Stimulated activated CD8-positive, alpha-beta memory T cell treated with anti-CD3 and anti-CD28 coated beads, Interleukin-2, amount 100 ng/mL, for 48 hours (primary cell): Measurements from ENCODE around the gene TRIM52.
A peak's percentile ranks its signal among the peaks of the same experiment; 100 is the strongest.

Experiments used
- DNase-seq, 2 donors: peaks; one replicate each; pipeline ENCODE4 v3.0.0-alpha.2; 2020; ENCODE audit warnings: low read depth in 2 of 2

The TRIM52 gene

DNA sequence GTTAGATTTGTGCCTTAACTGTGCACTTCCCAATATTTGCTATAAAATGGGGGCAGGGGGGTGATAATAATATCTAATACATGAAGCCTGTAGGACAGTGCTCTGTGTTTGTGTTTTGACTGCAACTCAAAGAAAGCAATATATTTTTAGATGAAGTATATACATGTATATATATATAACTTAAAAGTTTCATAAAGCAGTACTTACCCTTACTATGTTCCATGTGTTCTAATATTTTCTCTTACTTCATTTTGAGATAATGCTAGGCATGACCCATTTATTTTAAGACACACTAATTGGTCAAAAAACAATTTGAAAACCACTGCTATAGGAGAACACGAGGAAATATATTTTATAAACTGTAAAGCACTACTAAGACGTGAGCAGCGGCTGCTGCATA lies 2.4 kb downstream of the TRIM52 start:
- no peak for DNase-seq

DNA sequence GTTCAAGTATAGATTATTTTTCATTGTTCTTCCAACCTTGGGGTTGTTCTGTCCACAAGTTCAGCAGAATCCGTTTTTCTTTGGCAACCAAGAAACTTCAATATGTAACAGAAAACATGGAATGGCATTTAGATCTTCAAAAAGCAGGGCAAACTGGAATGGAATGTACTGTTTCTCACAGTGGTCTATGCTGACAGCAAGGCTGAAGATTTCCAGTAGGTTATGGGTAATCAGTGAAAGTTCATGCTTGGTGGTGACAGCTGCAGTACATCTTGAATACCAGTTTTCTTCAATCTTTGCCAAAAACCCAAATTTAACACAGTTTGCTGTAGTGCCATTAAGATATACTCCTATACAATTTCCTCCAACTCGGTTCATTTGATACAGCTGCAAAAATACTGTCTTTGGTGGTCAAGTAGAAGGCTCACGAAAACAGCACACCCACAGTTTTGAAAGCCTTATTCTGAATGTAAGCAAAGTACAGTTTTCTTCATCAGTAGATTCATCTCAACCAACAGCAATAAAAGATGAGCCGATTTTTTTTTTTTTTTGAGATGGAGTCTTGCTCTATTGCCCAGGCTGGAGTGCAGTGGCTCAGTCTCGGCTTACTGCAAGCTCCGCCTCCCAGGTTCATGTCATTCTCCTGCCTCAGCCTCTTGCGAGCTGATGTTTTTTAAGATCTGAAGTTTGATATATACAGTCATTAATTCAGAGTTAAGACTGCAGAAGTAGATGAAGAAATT lies 4.9 kb downstream of the TRIM52 start:
- DNase-seq = no peak

- DNase-seq = no peak
Measured at GRCh38 chr5:181255276-181255675, 5.7 kb downstream of the TRIM52 start.

DNA sequence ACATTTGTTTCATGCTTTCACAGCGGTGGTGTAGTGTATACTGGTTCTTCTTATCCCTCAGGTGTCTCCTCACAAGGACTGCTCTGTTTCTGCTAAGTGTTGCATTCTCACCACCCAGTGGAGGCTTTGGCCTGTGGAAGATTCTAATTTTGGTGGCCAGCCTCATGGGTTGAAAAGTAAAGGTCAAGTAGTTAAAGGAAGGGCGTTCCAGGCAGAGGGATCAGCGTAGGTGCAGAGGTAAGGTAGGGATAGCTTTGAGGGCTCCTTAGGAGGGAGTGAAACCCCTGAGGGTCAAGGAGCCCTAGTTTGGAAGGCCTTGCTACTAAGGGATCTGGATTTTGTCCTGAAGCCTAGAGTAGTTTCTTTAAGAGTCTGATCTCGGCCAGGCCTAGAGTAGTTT lies 12.7 kb downstream of the TRIM52 start:
- DNase-seq = no peak

DNA sequence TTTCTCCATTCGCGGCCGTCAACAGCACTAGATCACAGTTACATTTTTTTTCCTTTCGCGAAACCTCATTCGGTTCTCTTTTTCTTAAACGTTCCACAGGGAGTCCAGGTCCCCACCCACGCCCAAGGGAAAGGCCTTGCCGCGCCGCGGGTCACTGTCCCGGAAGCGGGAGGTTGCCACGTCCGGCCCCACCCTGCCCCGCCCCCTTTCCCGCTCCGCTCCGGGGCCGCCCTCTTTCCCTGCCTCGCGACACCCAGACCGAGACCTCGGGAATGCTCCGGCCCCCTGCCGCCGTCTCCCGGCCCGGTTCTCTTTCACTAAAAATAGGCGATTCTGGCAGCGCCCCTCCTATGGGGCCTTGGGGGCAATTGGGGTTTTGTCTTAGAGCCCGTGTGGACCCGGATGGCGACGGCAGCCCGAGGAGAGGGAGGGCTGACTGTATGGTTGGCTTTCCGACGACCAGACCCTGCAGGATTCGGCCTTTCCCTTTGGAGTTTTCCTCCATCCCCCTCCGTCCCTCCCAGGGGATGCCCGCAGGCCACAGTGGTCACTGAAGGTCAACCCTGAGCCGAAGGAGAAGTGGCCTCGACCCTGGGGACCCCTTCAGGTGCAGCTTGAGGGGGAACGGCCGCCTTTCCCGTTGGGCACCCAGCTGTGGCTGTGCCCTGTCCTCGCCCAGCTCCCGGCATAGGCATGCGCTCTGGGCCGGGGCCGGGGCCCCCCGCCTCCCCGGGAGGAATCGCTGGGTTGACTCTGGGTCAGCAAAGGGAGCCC lies 14.5 kb downstream of the TRIM52 start:
- peak; percentile 77 to 82 for DNase-seq

- no peak for DNase-seq
Measured at GRCh38 chr5:181245427-181246275, 15.3 kb downstream of the TRIM52 start.

GRCh38 chr5:181243564-181244343 lies 17.2 kb downstream of the TRIM52 start, which contains the start of gene RACK1:
TSS of gene RACK1 (minus strand) at chr5:181243906. CDS start at chr5:181243800, 106 bp downstream.
- peak; percentile 74 to 80 for DNase-seq

DNA sequence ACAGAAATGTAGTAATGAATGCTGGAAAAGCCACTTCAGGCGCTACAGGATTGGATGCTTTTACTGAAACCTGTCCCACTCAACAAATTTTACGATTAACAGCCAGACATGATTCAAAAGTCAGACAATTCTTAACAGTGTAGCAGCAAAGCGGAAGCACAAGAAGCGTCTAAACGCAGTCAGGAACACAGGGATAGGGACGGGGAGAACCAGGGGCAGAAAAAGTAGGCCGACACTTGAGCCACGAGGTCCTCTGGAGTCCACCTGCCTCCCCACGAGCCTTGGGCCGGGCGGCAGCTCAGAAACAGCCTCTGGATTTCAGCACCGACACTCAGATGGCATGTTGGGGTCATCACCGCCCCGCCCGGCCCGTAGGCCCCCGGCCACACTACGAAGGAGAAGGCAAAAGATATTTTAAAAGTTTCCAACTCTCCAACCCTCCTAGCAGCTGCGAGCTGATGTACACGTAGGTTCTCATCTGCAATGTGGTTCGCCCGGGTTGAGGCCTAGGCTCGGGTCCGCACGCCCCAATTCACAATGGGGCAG lies 17.9 kb downstream of the TRIM52 start:
- no peak for DNase-seq

DNA sequence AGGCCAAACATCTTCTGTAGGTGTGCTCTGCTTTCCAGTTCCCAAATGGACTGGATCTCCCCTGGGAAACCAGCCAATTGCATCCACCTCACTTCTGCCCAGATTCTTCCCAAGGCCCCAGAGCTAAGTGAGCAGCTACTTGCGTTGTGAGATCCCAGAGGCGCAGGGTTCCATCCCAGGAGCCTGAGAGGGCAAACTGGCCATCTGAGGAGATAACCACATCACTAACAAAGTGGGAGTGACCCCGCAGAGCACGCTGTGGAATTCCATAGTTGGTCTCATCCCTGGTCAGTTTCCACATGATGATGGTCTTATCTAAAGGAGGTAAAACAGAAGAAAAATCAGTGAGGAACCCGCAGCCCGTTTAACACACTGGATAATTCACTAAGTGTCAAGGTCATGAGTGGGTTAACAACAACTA lies 18.9 kb downstream of the TRIM52 start:
- DNase-seq = no peak

DNA sequence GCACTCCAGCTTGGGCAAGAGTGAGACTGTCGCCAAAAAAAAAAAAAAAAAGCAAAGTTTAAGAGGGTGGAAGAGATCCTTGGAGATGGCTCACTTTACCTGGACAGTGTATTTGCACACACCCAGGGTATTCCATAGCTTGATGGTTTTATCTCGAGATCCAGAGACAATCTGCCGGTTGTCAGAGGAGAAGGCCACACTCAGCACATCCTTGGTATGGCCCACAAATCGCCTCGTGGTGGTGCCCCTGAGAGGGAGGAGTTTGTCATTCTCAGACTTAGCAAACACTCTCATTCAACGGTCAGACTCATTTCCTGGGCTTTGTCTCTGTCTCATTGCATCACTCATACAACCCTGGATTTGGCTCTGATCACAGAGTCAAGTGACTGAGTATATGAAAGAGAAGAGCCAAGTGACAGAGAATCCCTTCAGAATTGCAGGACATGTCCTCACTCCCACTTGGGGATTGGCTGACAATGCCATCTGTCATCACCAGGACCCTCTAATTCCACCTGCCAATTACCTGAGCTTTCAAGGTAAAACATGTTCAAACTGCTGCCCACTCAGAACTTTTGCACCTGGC lies 19.5 kb downstream of the TRIM52 start:
- no peak for DNase-seq

GRCh38 chr5:181239062-181239663 lies 21.8 kb downstream of the TRIM52 start:
- no peak for DNase-seq

DNA sequence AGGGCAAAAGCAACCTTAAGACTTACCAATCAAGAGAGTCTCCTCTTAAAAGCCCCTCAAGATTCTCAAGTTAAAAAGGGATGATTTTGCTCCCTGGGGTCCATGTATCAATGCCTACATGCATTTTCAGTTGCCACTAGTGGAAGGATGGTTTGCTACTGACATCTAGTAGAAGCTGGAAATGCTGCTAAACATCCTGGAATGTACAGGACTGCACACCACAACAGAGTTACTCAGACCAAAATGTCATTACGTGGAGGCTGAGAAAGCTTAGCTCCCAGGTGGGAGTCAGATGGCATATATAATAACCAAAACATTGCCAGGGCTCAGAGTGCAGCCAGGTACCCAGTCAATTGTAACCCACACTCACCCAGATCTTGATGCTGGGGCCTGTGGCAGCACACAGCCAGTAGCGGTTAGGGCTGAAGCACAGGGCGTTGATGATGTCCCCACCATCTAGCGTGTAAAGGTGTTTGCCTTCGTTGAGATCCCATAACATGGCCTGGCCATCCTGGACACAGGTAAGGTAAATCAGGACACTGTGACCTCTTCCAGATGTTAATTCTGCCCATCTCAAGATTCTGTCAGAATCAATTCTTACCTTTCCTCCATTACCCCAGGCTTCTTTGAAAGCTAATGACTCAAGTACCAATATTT lies 23.1 kb downstream of the TRIM52 start:
- DNase-seq = no peak

DNA sequence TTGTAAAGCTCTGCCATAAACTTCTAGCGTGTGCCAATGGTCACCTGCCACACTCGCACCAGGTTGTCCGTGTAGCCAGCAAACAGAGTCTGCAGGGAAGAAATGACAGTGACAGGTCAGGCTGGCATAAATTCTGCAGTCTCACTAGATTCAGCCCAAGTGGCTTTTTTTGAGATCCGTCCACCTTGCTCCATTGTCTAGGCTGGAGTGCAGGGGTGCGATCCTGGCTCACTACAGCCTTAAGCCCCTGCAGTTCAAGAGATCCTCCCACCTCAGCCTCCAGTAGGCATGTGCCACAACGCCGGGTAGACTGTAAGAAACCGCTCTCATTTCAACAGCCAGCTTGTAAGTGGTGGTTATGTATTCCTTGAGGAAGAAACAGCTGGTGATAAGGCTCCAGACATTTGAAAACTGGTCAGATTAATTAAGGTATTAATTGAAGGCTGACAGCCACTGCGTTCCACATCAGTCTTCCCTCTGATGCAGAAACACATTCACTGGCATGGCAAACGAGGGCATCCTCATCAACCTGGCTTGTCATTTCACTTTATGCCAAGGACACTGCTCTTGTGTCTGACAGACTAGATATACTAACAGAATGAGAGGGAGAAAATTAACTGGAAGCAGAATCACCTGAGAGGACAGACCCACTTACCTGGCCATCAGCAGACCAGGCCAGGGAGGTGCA lies 23.8 kb downstream of the TRIM52 start:
- DNase-seq = no peak

DNA sequence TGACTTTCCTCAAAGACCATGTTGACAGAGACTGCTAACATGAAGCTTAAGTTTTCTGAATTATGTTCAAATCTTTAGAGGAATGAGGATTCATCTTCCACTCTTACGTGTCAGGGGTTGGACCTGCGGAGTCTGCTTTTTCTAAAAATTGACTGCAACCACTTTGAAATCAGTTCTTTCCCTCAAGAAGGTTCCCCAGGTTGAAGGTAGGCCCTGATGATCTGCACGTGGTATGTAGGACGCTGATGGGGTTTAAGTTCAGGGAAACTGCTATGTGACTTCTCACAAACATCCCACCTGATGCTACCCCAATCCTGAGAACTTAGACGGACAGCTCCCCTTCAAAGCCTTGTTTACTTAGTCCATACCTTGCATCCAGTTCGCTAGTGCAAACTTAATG lies 24.5 kb downstream of the TRIM52 start:
- DNase-seq = no peak

DNA sequence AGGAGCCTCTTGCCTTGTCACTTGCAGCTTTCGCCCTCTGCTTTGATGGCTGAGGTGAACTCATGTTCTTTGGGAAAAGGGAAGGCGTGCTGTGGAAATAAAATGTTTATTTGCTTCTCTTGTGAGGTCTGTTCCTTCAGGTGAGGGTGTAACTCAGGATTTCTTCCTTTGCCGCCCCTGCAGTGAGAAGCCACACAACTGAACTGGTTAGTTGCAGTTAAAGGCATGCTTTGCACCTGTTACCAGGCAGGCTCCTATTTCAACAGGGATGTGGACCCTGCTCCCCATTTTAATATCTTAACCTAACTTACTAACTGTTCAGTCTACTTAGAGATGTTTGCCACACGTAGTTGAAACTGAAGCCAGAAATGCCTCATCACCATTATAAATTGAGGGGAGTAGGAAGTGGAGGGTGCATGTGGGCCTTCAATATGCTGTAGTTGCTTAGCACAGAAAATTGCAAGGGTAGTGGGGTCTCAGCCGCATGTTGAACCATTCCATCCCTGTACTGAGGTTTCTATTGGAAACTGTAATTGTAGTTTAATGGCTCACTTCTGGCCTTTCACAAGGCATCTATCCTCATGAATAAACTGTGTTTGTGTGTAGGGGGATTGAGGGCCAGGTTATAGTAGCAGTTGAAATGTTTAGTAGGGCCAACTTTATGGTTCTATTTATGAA lies 25.1 kb downstream of the TRIM52 start:
- DNase-seq = no peak

- DNase-seq = no peak
Measured at GRCh38 chr5:181235323-181235688, 25.6 kb downstream of the TRIM52 start.

DNA sequence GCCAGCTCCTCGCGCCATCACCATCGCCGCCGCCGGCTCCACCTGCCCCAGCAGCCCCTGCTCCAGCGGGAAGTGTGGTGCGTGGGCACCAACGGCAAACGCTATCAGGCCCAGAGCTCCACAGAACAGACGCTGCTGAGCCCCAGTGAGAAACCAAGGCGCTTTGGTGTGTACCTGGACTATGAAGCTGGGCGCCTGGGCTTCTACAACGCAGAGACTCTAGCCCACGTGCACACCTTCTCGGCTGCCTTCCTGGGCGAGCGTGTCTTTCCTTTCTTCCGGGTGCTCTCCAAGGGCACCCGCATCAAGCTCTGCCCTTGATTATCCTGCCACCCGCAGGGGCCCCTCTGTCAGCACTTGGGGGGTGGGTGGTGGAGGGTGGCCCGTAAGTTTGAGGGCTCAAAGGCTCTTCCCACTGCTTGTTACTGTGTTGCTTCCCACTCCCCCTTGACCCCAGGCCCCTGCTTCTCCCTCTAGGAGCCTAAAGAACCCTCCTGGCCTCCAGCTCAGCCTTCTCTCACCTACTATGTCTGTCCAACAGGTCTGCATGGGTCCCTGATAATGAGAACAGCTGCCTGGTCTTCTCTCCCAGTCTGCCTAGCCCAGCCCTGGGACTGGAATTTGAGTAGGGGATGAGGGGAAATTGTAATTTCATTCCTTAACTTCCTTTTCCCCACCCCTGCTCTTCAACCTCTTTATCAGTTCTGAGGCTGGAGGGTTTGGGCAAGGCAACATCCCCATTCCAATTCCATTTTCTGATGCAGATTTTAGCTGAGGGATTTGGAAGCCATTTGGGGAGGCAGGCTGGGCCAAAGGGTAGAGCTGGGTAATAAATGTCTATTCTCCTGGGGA lies 26.3 kb downstream of the TRIM52 start:
- no peak for DNase-seq
